ENCODE measurements around the gene RBM18. TPM values are rescaled to one million over a fixed set of nuclear protein-coding genes. Genes with fewer than 3 reads are reported as not detected.

RBM18 gene
- total and polyA plus RNA-seq, 5 donors from 2014 or later, result 26.1 to 34.8 (median 29.6) TPM

DNA sequence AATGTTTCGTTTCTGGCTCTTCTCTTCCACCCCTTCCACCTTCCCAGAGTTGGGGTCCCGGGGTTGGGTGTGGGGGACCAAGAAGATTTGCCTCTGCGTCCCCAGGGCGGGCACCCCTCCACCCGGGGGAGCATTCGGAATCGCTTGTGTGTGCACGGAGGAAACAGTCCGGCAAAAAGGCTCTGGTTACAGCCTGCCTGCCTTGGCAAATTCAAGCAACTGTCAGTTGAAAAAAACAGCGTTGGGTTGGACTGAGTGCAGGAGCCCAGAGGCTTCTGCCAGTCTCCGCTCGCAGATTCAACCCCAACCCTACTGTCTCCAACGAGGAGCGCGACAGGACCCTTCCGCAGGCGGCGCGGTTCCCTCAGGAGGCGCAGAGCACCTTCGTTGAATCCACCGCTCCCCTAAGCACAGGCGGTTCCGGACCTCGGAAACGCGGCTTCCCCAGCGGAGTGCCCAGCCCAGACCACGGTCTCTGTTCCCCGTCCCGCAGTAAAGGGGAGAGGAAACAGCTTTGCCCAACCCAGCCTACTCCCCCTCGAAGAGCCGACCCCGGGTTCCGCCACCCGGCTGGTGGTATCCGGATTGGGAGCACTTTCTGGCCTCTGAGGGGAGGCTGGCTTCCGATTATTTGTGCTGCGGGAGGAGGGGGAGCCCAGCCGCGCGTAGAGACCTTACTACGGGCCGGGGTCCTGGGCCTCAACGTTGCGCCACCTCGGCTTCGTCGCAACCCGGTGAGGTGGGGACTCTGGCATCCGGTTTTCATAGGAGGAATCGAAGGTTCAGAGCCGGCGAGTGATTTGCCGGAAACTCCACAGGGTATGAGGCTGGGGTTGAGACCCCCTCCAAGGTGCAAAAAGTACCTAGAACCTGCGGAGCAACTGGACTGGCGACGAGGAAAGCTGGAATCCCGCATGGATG is 45.4 kb downstream of the RBM18 start:
- peak overlapping the region in 1 of 3 donors; percentile 58 for H3K27ac Mint-ChIP-seq
- ATAC-seq (ENCODE audit: low read depth in 2 of 2) (no peak), DNase-seq (no peak)
- H3K27ac ChIP-seq (ENCODE audit: insufficient read depth, low read length, poor library complexity, severe bottlenecking), result no peak overlapping the region
- peak overlapping the region in 3 of 4 donors; percentile 52 to 65 (median 57) for H3K4me3 Mint-ChIP-seq
- H3K9me3 Mint-ChIP-seq, result peaks cover 0 to 5% (median 0%) of the 10 kb centered on the region in 7 donors
- peaks cover 40% of the 10 kb centered on the region for H3K27me3 ChIP-seq (ENCODE audit: control insufficient read depth, insufficient read depth, low read length)
- peaks cover 5% of the 10 kb centered on the region for H3K36me3 Mint-ChIP-seq
- H3K4me1 ChIP-seq (ENCODE audit: control insufficient read depth, insufficient read depth, low read length, poor library complexity, severe bottlenecking), result peaks cover 20% of the 10 kb centered on the region
- no peaks in the 10 kb centered on the region for H3K36me3 ChIP-seq (ENCODE audit: control insufficient read depth, insufficient read depth, low read length)
- H3K27me3 Mint-ChIP-seq, result peaks cover 95% of the 10 kb centered on the region
- no peak overlapping the region for H3K4me3 ChIP-seq (ENCODE audit: low read depth, low read length)
- H3K9me3 ChIP-seq (ENCODE audit: control insufficient read depth in 2 of 2, low read length in 2 of 2), result no peaks in the 10 kb centered on the region
- peaks cover 0 to 37% (median 5%) of the 10 kb centered on the region in 4 donors for H3K4me1 Mint-ChIP-seq

DNA sequence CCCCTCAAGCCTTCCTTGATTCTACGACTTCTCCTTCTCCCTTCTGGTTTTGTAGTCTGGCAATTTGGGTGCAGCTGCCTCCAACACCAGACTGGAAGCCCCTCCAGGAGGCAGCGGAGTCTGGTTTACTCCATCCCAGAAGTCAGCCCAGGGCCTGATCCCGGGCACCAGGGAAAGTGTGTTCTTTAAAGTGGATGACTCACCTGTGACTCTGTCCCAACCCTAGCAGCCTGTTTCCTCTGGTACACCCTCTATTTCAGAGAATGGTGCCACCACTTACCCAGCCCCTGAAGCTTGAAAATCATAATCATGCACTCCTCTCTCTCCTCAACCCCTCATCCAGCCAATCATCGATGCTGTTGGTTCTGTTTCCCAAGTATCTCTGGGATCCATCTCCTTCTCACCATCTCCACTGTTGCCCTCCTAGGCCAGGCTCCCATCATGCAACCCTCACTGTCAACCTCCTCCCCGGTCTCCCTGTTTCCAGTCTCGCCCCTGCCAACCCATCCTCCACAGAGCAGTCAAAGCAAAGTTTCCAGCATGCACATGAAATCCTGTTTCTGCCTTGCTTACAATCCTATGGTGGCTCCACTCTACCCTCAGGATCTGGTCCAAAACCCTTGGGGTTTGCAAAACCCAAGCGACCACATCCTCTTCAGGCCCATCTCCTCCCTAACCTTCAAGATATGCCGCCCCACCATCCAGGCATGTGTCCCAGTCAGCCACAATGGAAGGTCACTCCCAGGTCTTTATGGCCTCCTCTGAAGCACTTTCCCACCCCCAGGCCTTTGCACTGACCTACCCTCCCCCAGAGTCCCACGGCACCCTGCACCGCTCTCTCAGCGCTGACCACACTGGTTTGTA is 46.3 kb downstream of the RBM18 start:
- peaks cover 0 to 38% (median 5%) of the 10 kb centered on the region in 4 donors for H3K4me1 Mint-ChIP-seq

DNA sequence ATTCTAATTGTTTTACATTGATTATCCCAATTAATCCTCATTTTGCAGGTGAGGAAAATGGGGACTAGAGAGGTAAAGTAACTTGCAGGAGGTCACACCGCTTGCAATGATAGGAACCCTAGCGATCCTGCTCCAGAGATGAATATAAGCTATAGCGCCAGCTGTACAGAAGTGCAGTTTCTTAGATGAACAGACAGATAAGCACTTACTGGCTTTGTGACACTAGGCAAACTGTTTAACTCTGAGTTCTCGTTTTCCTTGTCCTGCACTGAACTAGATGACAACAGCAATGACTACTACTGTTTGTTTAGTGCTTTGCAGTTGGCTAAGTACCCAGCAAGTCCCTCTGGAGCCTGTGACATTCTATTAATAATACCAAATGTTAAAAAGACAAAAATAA is 47.0 kb downstream of the RBM18 start:
- DNase-seq (no peak), ATAC-seq (ENCODE audit: low read depth in 2 of 2) (no peak)
- Mint-ChIP-seq H3K4me3 (peak overlapping the region in 1 of 4 donors; percentile 34), H3K36me3 (peaks cover 4% of the 10 kb centered on the region), H3K9me3 (peaks cover 0 to 8% (median 0%) of the 10 kb centered on the region in 7 donors), H3K27me3 (peaks cover 91% of the 10 kb centered on the region), H3K27ac (no peak overlapping the region), H3K4me1 (peaks cover 0 to 38% (median 7%) of the 10 kb centered on the region in 4 donors)
- Histone ChIP-seq H3K4me3 (ENCODE audit: low read depth, low read length) (no peak overlapping the region), H3K36me3 (ENCODE audit: control insufficient read depth, insufficient read depth, low read length) (no peaks in the 10 kb centered on the region), H3K27me3 (ENCODE audit: control insufficient read depth, insufficient read depth, low read length) (peaks cover 42% of the 10 kb centered on the region), H3K9me3 (ENCODE audit: control insufficient read depth in 2 of 2, low read length in 2 of 2) (no peaks in the 10 kb centered on the region), H3K4me1 (ENCODE audit: control insufficient read depth, insufficient read depth, low read length, poor library complexity, severe bottlenecking) (peaks cover 32% of the 10 kb centered on the region), H3K27ac (ENCODE audit: insufficient read depth, low read length, poor library complexity, severe bottlenecking) (no peak overlapping the region)

More for the DNA sequence above, 46.3 kb downstream of the RBM18 start:
- Mint-ChIP-seq H3K27ac (no peak overlapping the region), H3K9me3 (peaks cover 0 to 3% (median 0%) of the 10 kb centered on the region in 7 donors), H3K4me3 (peak overlapping the region in 3 of 4 donors; percentile 18 to 52 (median 30)), H3K27me3 (peaks cover 91% of the 10 kb centered on the region), H3K36me3 (peaks cover 4% of the 10 kb centered on the region)
- no peak for ATAC-seq (ENCODE audit: low read depth in 2 of 2)
- Histone ChIP-seq H3K27ac (ENCODE audit: insufficient read depth, low read length, poor library complexity, severe bottlenecking) (no peak overlapping the region), H3K36me3 (ENCODE audit: control insufficient read depth, insufficient read depth, low read length) (no peaks in the 10 kb centered on the region), H3K4me3 (ENCODE audit: low read depth, low read length) (no peak overlapping the region), H3K27me3 (ENCODE audit: control insufficient read depth, insufficient read depth, low read length) (peaks cover 40% of the 10 kb centered on the region), H3K9me3 (ENCODE audit: control insufficient read depth in 2 of 2, low read length in 2 of 2) (no peaks in the 10 kb centered on the region), H3K4me1 (ENCODE audit: control insufficient read depth, insufficient read depth, low read length, poor library complexity, severe bottlenecking) (peaks cover 29% of the 10 kb centered on the region)
- DNase-seq, result no peak

DNA sequence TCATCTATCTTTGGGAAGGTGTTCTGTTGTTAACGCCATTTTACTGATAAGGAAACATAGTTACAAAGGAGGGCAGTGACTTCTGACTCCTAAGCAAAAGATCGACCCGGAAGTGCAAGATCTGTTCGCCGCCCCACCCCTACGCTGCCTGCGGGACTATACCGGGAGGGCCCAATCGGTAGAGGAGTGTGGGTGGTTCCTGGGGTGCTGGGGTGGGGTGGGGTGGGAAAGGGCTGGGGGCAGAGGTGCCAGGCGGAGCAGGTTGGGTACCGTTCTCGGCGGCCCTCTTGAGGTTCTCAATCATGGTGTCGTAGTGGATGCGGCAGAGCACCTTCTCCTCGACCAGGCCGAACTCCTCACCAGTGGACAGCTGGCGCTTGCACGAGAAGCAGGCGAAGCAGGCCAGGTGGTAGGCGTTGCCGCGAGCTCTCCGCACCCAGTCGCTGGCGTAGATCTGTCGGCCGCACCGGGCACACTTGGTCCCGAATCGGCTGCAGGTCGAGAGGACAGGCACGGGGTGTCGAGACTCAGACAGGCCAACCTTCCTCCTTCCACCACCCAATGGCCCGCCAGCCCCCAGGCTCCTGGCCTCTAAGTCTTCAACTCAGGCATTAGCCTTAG is 47.7 kb downstream of the RBM18 start:
- Mint-ChIP-seq H3K4me3 (no peak overlapping the region), H3K27ac (no peak overlapping the region), H3K27me3 (peaks cover 90% of the 10 kb centered on the region), H3K9me3 (peaks cover 0 to 8% (median 0%) of the 10 kb centered on the region in 7 donors), H3K36me3 (peaks cover 4% of the 10 kb centered on the region), H3K4me1 (peaks cover 0 to 35% (median 7%) of the 10 kb centered on the region in 4 donors)
- DNase-seq (no peak), ATAC-seq (ENCODE audit: low read depth in 2 of 2) (no peak)
- peaks cover 32% of the 10 kb centered on the region for H3K4me1 ChIP-seq (ENCODE audit: control insufficient read depth, insufficient read depth, low read length, poor library complexity, severe bottlenecking)
- H3K9me3 ChIP-seq (ENCODE audit: control insufficient read depth in 2 of 2, low read length in 2 of 2), result no peaks in the 10 kb centered on the region
- H3K27me3 ChIP-seq (ENCODE audit: control insufficient read depth, insufficient read depth, low read length), result peaks cover 47% of the 10 kb centered on the region
- no peak overlapping the region for H3K27ac ChIP-seq (ENCODE audit: insufficient read depth, low read length, poor library complexity, severe bottlenecking)
- no peaks in the 10 kb centered on the region for H3K36me3 ChIP-seq (ENCODE audit: control insufficient read depth, insufficient read depth, low read length)
- no peak overlapping the region for H3K4me3 ChIP-seq (ENCODE audit: low read depth, low read length)

DNA sequence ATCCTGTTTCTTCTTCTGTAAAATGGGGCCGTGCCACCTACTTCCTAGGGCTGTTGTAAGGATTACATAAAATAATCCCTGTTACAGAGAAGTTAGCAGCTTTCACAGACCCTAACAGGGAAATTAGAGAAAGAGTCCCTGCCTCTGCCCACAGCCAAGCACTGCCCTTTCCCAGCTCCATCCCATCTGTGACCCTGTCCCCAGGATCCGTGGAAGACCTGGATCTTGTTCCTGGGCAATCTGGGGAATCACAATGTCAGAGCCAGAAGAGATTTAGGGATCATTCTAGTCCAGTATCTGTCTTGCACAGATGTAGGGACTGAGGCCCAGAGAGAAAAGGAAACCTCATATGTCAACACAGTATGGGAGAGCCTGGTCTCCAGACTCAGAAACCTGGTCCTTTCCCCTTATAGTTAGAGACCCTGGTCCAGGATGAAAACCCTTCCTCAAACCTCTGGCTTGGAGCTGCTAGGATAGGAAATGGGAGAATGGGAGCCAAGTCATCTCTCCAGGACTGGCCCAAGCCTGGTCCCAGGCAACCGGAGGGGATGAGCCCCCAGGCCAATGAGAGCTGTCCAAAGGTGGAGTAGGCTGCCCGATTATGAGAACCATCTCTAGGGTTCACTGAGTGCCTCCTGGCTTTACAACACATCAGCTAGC is 48.4 kb downstream of the RBM18 start:
- peaks cover 53% of the 10 kb centered on the region for H3K27me3 ChIP-seq (ENCODE audit: control insufficient read depth, insufficient read depth, low read length)
- no peak overlapping the region for H3K27ac Mint-ChIP-seq
- peaks cover 90% of the 10 kb centered on the region for H3K27me3 Mint-ChIP-seq

DNA sequence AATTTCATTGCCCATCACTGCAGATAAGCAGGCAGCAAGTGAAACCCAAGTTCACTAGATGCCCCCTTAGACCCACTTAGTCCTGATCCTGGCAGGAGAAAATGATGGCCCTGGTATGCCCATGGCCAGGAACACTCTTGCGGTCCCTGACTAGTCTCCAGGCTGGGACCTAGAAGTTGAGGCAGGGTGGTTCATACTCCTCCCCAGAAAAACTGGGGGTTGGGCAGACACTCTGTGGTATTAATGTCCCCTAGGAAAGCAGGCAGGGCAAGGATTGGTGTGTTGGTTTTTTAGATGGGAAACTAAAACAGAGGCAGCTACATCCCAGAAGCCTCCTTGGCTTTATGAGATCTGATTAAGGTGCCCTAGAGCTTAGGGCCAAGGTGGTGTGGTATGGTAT is 49.0 kb downstream of the RBM18 start:
- no peak overlapping the region for H3K27ac Mint-ChIP-seq
- no peak overlapping the region for H3K4me3 ChIP-seq (ENCODE audit: low read depth, low read length)
- no peak for DNase-seq
- H3K4me3 Mint-ChIP-seq, result no peak overlapping the region
- H3K27ac ChIP-seq (ENCODE audit: insufficient read depth, low read length, poor library complexity, severe bottlenecking), result no peak overlapping the region
- H3K9me3 Mint-ChIP-seq, result peaks cover 0 to 6% (median 0%) of the 10 kb centered on the region in 7 donors
- H3K9me3 ChIP-seq (ENCODE audit: control insufficient read depth in 2 of 2, low read length in 2 of 2), result no peaks in the 10 kb centered on the region
- H3K27me3 ChIP-seq (ENCODE audit: control insufficient read depth, insufficient read depth, low read length), result peaks cover 50% of the 10 kb centered on the region
- peaks cover 27% of the 10 kb centered on the region for H3K4me1 ChIP-seq (ENCODE audit: control insufficient read depth, insufficient read depth, low read length, poor library complexity, severe bottlenecking)
- no peak for ATAC-seq (ENCODE audit: low read depth in 2 of 2)
- peaks cover 91% of the 10 kb centered on the region for H3K27me3 Mint-ChIP-seq
- H3K36me3 ChIP-seq (ENCODE audit: control insufficient read depth, insufficient read depth, low read length), result no peaks in the 10 kb centered on the region
- peaks cover 4% of the 10 kb centered on the region for H3K36me3 Mint-ChIP-seq
- H3K4me1 Mint-ChIP-seq, result peaks cover 0 to 34% (median 7%) of the 10 kb centered on the region in 4 donors

More for the DNA sequence above, 48.4 kb downstream of the RBM18 start:
- Histone ChIP-seq H3K36me3 (ENCODE audit: control insufficient read depth, insufficient read depth, low read length) (no peaks in the 10 kb centered on the region), H3K4me3 (ENCODE audit: low read depth, low read length) (no peak overlapping the region), H3K9me3 (ENCODE audit: control insufficient read depth in 2 of 2, low read length in 2 of 2) (no peaks in the 10 kb centered on the region), H3K4me1 (ENCODE audit: control insufficient read depth, insufficient read depth, low read length, poor library complexity, severe bottlenecking) (peaks cover 30% of the 10 kb centered on the region), H3K27ac (ENCODE audit: insufficient read depth, low read length, poor library complexity, severe bottlenecking) (no peak overlapping the region)
- DNase-seq (no peak), ATAC-seq (ENCODE audit: low read depth in 2 of 2) (no peak)
- Mint-ChIP-seq H3K9me3 (peaks cover 0 to 6% (median 0%) of the 10 kb centered on the region in 7 donors), H3K4me1 (peaks cover 0 to 35% (median 7%) of the 10 kb centered on the region in 4 donors), H3K4me3 (no peak overlapping the region), H3K36me3 (peaks cover 4% of the 10 kb centered on the region)

DNA sequence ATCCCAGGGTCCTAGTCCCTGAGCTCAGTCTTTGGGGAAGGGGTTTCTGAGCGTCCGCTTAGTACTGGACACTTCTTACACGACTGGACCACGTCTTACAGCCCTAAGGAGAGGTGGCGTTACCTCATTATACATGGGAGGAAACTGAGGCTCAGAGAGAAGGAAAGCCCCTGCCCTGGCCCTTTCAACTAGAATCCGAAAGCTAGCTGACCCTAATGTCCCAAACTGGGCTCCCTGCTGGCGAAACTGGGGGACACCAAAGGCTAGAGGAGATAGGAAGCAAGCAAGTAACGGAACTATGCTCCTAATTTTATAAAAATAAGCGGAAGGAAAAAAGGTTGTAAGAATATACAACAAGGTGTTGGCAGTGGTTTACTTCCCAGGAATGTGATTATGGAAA is 50.1 kb downstream of the RBM18 start:
- H3K4me3 Mint-ChIP-seq, result peak overlapping the region; percentile 51 to 86 (median 60)
- Histone ChIP-seq H3K27me3 (ENCODE audit: control insufficient read depth, insufficient read depth, low read length) (peaks cover 43% of the 10 kb centered on the region), H3K4me3 (ENCODE audit: low read depth, low read length) (no peak overlapping the region)

More for the DNA sequence above, 50.1 kb downstream of the RBM18 start:
- Histone ChIP-seq H3K4me1 (ENCODE audit: control insufficient read depth, insufficient read depth, low read length, poor library complexity, severe bottlenecking) (peaks cover 22% of the 10 kb centered on the region), H3K9me3 (ENCODE audit: control insufficient read depth in 2 of 2, low read length in 2 of 2) (no peaks in the 10 kb centered on the region), H3K36me3 (ENCODE audit: control insufficient read depth, insufficient read depth, low read length) (no peaks in the 10 kb centered on the region), H3K27ac (ENCODE audit: insufficient read depth, low read length, poor library complexity, severe bottlenecking) (no peak overlapping the region)
- ATAC-seq (ENCODE audit: low read depth in 2 of 2) (no peak), DNase-seq (no peak)
- peaks cover 4% of the 10 kb centered on the region for H3K36me3 Mint-ChIP-seq
- H3K9me3 Mint-ChIP-seq, result peaks cover 0 to 6% (median 0%) of the 10 kb centered on the region in 7 donors
- H3K4me1 Mint-ChIP-seq, result peaks cover 0 to 26% (median 4%) of the 10 kb centered on the region in 4 donors
- no peak overlapping the region for H3K27ac Mint-ChIP-seq
- peaks cover 82% of the 10 kb centered on the region for H3K27me3 Mint-ChIP-seq

Measured in CD4-positive, CD25-positive, alpha-beta regulatory T cell (primary cell).